ENCODE measurements around the gene LY9. TPM values are rescaled to one million over a fixed set of nuclear protein-coding genes. Genes with fewer than 3 reads are reported as not detected.

The LY9 gene
- total RNA-seq, 1 experiment from 2014 or later, result not detected

DNA sequence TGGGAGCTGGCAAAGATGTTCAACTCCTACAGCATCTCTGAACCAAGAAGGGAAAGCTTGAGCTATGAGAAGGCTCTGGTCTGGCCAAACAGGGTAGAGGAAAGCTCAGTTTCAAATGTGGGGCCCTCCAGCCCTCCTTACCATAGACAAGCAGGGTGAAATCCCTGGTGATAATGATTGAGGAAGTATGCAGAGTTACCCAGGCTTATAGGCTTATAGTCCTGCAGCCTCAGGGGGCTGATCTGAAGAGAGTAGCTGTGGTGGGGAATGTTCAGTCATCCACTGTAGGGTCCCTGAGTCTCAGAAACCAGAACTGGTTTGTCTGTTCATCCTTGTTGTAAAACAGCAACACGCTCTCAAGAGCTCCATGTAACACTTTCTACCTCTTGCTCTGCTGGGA is 19.8 kb upstream of the LY9 start:
- H3K4me1 ChIP-seq (ENCODE audit: insufficient read depth, low read length), result no peaks in the 10 kb centered on the region
- no peaks in the 10 kb centered on the region for H3K79me2 ChIP-seq (ENCODE audit: insufficient read depth, low read length)
- no peak overlapping the region for H2AK5ac ChIP-seq (ENCODE audit: insufficient read length, low read length)
- H3K4me2 ChIP-seq (ENCODE audit: insufficient read depth, insufficient read length, low read length), result no peak overlapping the region
- no peak overlapping the region for H3T11ph ChIP-seq (ENCODE audit: low read length)
- H4K91ac ChIP-seq (ENCODE audit: insufficient read length, low read depth, low read length), result no peak overlapping the region
- Mint-ChIP-seq H3K4me3 (no peak overlapping the region), H3K36me3 (ENCODE audit: insufficient read depth in 1 of 3, low read depth in 3 of 3) (no peaks in the 10 kb centered on the region; a peak in 1 of 7 replicates), H3K27ac (0 out of 7 replicates have a peak overlapping the region, but pooled peaks of 1 of the 3 experiments have one; percentile 43), H3K4me1 (peaks cover 12 to 20% of the 10 kb centered on the region in 2 experiments; a peak in 3 of 4 replicates), H3K9me3 (no peaks in the 10 kb centered on the region), H3K27me3 (ENCODE audit: low read depth) (no peaks in the 10 kb centered on the region)
- H3K23me2 ChIP-seq (ENCODE audit: insufficient read length, low read depth, low read length, poor library complexity, severe bottlenecking), result no peaks in the 10 kb centered on the region
- H3K56ac ChIP-seq (ENCODE audit: insufficient read length, low read depth, low read length), result no peak overlapping the region
- H3K27me3 ChIP-seq (ENCODE audit: insufficient read depth, low read length), result no peaks in the 10 kb centered on the region
- H2BK5ac ChIP-seq (ENCODE audit: insufficient read length, low read length), result no peak overlapping the region
- H3K14ac ChIP-seq (ENCODE audit: insufficient read depth, low read length), result no peak overlapping the region
- TF ChIP-seq, protein P1, sequence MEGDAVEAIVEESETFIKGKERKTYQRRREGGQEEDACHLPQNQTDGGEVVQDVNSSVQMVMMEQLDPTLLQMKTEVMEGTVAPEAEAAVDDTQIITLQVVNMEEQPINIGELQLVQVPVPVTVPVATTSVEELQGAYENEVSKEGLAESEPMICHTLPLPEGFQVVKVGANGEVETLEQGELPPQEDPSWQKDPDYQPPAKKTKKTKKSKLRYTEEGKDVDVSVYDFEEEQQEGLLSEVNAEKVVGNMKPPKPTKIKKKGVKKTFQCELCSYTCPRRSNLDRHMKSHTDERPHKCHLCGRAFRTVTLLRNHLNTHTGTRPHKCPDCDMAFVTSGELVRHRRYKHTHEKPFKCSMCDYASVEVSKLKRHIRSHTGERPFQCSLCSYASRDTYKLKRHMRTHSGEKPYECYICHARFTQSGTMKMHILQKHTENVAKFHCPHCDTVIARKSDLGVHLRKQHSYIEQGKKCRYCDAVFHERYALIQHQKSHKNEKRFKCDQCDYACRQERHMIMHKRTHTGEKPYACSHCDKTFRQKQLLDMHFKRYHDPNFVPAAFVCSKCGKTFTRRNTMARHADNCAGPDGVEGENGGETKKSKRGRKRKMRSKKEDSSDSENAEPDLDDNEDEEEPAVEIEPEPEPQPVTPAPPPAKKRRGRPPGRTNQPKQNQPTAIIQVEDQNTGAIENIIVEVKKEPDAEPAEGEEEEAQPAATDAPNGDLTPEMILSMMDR (conservative IDR thresholded peaks at IDR 0.05), result no peak
- no peak overlapping the region for H2BK120ac ChIP-seq (ENCODE audit: low read depth, low read length, poor library complexity, severe bottlenecking)
- H2BK15ac ChIP-seq (ENCODE audit: low read depth, low read length), result no peak overlapping the region
- no peak for DNase-seq
- no peak overlapping the region for H3K4ac ChIP-seq (ENCODE audit: low read depth, low read length)
- H3K18ac ChIP-seq (ENCODE audit: insufficient read length, low read depth, low read length), result no peak overlapping the region
- no peak overlapping the region for H2BK12ac ChIP-seq (ENCODE audit: insufficient read length, low read depth, low read length)
- H2AFZ ChIP-seq (ENCODE audit: low read length), result no peak overlapping the region
- H3K9me3 ChIP-seq (ENCODE audit: control insufficient read depth, low read depth, low read length), result no peaks in the 10 kb centered on the region
- no peak overlapping the region for H3K23ac ChIP-seq (ENCODE audit: insufficient read length, low read depth, low read length)
- no peak overlapping the region for H3K9ac ChIP-seq (ENCODE audit: extremely low read depth, insufficient read length, low read length)
- no peak overlapping the region for H4K8ac ChIP-seq (replicated peaks; ENCODE audit: insufficient read length, low read depth, low read length)
- H2BK20ac ChIP-seq (ENCODE audit: low read depth, low read length, poor library complexity, severe bottlenecking), result no peak overlapping the region
- no peak overlapping the region for H3K27ac ChIP-seq (ENCODE audit: insufficient read length, low read depth, low read length)
- H3K79me1 ChIP-seq (ENCODE audit: insufficient read depth, low read depth, low read length, poor library complexity, severe bottlenecking), result no peaks in the 10 kb centered on the region
- H4K5ac ChIP-seq (ENCODE audit: insufficient read length, low read depth, low read length), result no peak overlapping the region
- H4K20me1 ChIP-seq (ENCODE audit: control insufficient read depth, insufficient read depth, insufficient read length), result no peaks in the 10 kb centered on the region
- no CpG with 5 or more reads among the region's 1 CpG for WGBS (ENCODE audit: extremely low coverage, insufficient read length, low lambda C conversion rate)
